NCI-H748 (cell line): ENCODE data around the gene BTBD6.

Experiments
- DNase-seq: peaks from one replicate; lab custom pipeline; 2025; ENCODE audit not compliant: unreplicated experiment; lab: John Stamatoyannopoulos, UW

Gene BTBD6

DNA sequence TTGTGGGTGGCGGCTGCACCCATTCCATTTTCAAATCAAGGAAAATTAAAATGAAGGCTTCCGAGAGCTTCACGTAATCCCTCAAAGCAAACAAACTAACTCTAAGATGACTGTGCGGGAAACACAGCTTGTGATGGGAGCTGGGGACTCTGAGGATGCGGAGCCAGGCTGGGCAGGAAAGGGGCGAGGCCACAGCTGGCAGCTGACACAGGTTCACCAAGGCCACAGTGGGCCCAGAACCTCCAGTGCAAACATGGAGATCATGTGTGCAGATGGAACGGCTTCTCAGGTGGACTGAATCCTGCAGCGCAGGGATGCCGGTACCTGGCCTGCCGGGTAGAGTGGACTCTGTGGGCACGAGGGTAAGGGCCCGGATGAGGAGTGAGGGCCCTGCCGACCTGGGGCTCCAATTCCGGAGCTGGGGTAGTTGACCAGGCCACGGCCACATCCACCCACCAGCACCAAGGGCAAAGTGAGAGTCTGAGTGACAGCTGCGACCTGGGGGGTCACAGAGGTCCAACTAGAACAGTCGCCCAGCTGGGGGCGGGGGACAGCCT, 19.2 kb upstream of the BTBD6 start:
- no peak for DNase-seq

GRCh38 chr14:105240811-105241576, 7.3 kb upstream of the BTBD6 start:
- DNase-seq = no peak

DNA sequence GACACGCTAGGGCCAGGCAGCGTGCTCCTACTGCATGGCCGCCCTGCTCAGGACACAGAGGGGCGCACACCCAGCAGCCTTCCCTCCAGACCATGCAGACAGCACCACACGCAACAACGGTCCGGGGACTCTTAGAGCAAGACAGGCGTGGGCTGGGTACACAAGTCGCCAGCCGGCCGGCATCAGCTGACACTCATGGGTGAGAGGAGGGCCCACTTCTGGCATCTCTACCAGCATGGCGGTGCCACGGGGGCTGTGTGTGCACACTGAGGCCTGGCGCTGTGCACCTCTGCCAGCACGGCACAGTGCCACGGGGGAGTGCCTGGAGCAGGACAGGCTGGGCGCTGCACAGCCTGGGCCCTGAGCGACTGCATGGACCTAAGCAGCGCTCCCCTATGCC, 6.7 kb upstream of the BTBD6 start:
- DNase-seq = no peak

DNA sequence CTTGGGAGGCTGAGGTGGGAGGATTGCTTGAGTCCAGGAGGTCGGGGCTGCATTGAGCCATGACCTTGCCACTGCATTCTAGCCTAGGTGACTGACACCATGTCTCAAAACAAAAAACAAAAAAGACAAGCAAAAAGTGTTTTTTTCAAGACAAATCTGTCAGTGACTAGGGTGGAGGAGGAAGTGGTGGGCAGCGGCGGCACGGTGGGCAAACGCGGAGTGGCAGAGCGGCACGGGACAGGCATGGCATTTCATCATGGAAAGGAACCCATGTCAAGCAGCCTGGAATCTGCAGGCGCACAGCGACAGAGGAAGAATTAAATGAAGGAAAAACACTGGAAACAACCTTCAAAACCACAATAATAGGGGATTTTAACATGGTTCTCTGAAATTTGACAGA, 4.0 kb upstream of the BTBD6 start:
- DNase-seq = no peak

- no peak for DNase-seq
These were observed 1.3 kb upstream of the BTBD6 start for GRCh38 chr14:105247026-105247425.

DNA sequence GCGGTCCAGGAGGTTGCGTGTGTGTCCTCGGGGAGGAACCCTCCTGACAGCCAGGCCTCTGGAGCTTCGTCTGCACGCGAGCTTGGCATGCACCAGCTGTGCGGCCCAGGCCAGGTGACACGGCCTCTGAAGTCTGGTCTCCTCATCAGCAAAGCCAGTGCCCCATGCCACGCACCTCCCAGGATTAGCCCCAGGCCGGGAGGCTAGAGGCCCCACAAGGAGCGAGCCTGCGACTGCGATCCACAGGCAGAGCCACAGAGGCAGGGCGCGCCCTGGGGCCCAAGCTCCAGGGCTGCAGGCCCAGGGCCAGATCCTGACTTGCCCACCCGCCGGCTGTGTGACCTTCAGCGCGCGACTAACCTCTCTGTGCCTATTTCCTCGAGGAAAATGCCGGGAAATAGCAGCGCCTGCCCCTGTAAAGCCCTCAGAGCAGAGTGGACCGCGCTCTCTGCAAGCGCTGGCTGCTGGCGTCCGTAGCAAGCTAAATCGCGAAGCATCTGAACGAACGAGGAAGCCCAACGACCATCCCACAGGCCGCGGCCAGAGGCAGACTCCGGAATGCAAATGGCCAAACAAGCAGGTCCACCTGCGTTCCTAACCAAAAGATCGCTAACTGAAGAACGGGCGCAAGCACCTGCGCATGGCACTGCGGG, 492 bp upstream of the BTBD6 start:
- DNase-seq = no peak

DNA sequence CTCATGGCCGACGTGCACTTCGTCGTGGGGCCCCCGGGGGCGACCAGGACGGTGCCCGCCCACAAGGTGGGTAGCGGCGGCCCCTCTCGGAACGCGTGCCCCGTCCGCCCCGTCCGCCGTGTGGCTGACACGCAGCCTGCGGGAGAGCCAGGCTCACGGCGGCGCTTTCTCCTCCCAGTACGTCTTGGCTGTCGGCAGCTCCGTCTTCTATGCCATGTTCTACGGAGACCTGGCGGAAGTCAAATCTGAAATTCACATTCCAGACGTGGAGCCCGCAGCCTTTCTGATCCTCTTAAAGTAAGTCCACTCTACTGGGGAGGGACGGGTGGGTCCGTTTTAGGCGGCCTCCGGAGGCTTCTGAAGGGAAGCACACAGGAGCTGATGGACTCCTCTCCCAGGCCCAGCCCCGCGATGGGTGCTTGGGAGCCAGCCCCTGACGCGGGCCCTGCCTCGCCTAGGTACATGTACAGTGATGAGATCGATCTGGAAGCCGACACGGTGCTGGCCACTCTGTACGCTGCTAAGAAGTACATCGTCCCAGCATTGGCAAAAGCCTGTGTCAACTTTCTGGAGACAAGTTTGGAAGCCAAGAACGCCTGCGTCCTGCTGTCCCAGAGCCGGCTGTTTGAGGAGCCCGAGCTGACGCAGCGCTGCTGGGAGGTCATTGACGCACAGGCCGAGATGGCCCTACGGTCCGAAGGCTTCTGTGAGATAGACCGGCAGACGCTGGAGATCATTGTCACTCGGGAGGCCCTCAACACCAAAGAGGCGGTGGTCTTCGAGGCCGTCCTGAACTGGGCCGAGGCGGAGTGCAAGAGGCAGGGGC, 1.1 kb downstream of the BTBD6 start:
- peak; percentile 46 for DNase-seq

- DNase-seq = no peak
These were observed 1.7 kb downstream of the BTBD6 start for GRCh38 chr14:105250008-105250366.

- DNase-seq = no peak
These were observed 2.7 kb downstream of the BTBD6 start for GRCh38 chr14:105250986-105251385.

DNA sequence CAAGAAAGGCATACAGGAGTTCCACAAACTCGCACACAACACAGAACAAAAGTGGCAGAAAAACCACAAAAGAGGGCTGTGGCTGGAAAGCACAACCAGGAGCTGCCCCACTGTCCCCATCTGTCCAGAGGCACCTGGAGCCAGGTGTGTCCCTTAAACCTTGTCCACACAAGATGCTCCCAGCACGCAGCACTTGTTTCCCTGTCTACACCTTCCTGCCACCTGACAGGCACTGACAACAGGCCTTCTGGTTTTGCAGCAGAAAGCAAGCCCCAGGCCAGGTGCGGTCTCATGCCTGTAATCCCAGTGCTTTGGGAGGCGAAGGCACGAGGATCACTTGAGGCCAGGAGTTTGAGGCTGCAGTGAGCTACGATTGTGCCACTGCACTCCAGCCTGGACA, 3.6 kb downstream of the BTBD6 start:
- DNase-seq = no peak

DNA sequence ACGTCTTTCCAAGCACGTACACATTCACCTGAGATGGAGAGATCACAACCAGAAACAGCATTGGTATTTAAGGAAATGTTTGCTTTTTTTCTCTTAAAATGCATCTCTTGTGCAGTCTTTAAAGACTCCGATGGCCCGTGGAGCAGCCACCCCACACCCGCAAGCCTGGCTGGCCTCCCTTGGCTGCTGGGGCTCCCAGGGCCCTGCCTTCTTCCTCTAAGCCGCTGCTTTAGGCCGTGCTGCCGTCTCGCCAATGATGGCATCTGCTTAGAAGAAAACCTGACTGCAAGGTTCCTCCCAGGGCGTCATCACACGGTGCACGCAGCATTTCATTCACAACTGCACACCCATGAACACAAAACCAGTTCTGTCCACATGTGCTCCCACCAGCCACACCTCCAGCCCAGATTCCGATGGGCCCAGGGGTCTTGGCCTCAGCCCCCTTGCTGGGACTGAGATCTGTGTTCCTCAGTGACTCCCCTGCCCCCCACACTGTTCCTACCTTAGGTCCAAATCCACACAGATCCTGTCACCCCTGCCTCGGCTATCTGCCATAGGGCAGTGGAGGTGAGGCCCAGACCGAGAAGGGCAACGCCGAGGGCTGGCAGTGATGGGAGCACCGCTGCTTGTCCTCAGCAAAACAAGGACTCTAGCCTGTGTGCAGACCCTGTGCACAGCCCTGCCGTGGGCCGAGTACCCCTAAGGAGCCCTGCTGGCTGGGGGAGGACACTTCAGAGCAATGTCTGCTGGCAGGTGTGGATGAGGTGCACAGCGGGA, 4.4 kb downstream of the BTBD6 start:
- DNase-seq = no peak

DNA sequence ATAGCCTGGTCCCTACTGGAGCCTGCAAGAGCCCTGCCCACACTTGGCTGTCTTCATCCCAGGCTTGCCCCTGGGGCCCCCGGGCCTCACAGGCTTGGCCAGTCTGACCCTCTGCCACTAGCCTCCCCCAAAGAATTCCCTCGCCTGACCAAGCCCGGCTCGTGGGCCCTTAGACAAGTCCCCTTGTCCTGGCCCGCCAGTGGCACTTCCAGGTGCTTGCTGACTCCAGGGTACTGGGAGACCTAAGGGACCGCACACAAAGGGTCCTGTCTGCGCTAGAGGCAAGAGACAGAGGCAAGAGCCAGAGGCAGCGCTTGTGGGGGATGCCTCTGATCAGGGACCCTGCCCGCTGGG, 5.0 kb downstream of the BTBD6 start:
- DNase-seq = no peak

GRCh38 chr14:105255021-105255507, 6.7 kb downstream of the BTBD6 start:
- DNase-seq = no peak

GRCh38 chr14:105256292-105256960, 8.1 kb downstream of the BTBD6 start:
- no peak for DNase-seq

DNA sequence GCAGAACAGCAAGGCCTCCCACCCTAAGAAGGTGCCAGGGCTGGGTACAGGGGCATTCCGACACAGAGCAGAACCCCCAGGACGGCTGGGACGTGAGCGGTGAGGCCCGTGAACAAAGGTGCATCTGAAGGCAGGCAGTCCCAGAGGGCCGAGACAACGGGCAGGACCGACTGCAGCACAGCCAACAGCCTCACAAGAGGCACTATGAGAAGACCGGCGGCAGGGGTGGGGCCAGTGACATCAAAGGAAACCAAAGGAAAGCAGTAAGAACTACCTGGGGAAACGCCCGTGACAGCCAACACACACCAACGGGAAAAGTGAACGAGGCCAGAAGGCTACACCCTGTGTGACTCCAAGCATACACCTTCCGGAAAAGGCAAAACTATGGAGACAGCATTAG, 9.1 kb downstream of the BTBD6 start:
- no peak for DNase-seq

DNA sequence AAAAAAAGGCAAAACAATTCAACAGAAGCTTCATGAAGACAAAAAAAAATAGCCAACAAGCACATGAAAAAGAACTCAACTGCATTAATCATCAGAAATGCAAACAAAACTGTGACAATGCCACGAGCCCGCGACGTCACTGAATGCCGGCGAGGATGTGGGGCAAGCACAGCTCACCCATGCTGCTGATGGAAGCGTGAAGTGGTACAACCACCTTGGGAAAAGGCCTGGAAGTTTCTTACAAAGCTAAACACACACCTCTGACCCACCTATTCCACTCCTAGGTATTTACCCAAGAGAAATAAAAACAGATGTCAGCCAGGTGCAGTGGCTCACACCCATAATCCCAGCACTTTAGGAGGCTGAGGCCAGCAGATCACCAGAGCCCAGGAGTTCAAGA, 10.5 kb downstream of the BTBD6 start:
- peak; percentile 46 for DNase-seq

GRCh38 chr14:105260959-105261358, 12.6 kb downstream of the BTBD6 start:
- DNase-seq = no peak

GRCh38 chr14:105261781-105262180, 13.4 kb downstream of the BTBD6 start:
- no peak for DNase-seq

GRCh38 chr14:105267820-105268548, 19.7 kb downstream of the BTBD6 start:
- DNase-seq = peak; percentile 19
